ENCODE data around the gene HSFX2. TPM values are rescaled to one million over a fixed set of nuclear protein-coding genes. Genes with fewer than 3 reads are reported as not detected.
"Not testable (repeated sequence)": the region's sequence is repeated elsewhere in the genome, so short reads cannot be mapped to it uniquely, and the experiment has no call there.

HSFX2 gene, protein sequence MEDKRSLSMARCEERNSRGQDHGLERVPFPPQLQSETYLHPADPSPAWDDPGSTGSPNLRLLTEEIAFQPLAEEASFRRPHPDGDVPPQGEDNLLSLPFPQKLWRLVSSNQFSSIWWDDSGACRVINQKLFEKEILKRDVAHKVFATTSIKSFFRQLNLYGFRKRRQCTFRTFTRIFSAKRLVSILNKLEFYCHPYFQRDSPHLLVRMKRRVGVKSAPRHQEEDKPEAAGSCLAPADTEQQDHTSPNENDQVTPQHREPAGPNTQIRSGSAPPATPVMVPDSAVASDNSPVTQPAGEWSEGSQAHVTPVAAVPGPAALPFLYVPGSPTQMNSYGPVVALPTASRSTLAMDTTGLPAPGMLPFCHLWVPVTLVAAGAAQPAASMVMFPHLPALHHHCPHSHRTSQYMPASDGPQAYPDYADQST
- total RNA-seq (ENCODE audit: low replicate concordance), result 0.56 and 0.77 TPM in 2 replicates

DNA sequence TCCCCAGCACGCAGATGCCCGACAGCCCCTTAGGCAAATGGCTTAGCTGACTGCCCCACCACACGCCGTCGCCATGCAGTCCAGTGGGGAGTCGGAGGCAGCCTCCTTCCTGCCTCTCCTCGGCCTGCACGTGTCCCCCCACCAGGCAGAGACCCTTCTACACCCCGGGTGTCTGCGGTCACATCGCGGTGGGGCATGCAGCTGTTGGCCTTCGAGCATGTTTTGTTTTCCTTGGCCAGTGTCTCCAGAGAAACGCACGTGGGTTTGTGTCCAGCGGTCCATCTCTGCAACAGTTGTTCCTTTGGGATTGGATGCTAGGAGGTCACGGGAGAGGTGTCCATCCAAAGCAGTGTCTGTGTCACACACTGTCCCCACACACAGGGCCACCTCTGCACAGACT, at the start of gene HSFX2:
TSS of gene HSFX2 (minus strand) at position 101 of the 400 bp plus-strand sequence. CDS start 614 bp downstream, outside the sequence.
- not testable (repeated sequence) for H3K9ac ChIP-seq; H3K4me3 ChIP-seq; H3K27ac ChIP-seq; H4K20me1 ChIP-seq (ENCODE audit: low read depth); H3F3A ChIP-seq (ENCODE audit: low read depth); H2AFZ ChIP-seq (replicated peaks); H3K4me3 Mint-ChIP-seq; H3K27me3 ChIP-seq; H3K4me1 ChIP-seq; H3K27ac Mint-ChIP-seq; DNase-seq (ENCODE audit: low spot score); H3K27me3 Mint-ChIP-seq (ENCODE audit: insufficient read depth, low read depth); H3K4me1 Mint-ChIP-seq; H3K36me3 Mint-ChIP-seq; H3K9me3 Mint-ChIP-seq; H3K9me3 ChIP-seq (ENCODE audit: low read depth); H3K36me3 ChIP-seq; H3K79me2 ChIP-seq (ENCODE audit: low read depth); H3K4me2 ChIP-seq

DNA sequence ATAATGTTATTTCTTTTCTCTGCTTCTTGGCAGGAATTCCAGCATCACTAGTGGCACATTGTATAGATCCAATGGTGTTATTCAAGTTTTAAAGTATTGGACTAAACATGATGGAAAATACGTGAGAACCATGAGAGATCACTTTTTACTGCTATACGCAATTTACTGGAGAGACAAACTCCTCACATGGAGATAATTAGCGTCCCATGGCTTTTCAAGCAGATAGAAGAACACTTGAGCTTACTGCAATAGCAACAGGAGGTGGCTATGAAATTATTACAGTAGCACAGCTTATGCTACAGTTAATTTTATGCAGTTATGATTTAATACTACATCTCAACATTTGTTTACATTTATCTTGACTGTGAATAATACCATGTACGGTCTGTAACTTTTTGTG, 48.4 kb upstream of the HSFX2 start:
- Mint-ChIP-seq H3K4me1 (no peaks in the 10 kb centered on the region), H3K27ac (no peak overlapping the region)

DNA sequence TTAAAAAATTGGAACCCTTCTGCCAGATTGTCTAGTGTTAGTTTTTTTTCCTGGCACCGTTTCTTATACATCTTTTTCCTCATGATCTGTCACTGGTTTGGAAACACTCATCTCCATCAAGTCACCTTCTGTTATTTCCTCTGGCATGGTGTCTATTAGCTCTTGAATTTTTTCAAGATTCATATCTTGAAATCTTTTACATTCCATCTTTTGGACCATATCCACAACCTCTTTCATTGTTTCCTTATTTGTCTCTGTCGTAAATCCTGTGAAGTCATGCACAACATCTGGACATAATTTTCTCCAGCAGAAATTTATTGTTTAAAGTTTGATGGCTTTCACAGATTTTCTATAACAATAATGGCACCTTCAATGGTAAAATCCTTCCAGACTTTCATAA, 46.7 kb upstream of the HSFX2 start:
- Mint-ChIP-seq H3K27me3 (ENCODE audit: insufficient read depth, low read depth) (peaks cover 2% of the 10 kb centered on the region), H3K4me3 (no peak overlapping the region), H3K27ac (no peak overlapping the region), H3K4me1 (no peaks in the 10 kb centered on the region), H3K36me3 (no peaks in the 10 kb centered on the region), H3K9me3 (peaks cover 2% of the 10 kb centered on the region)
- Histone ChIP-seq H3K36me3 (no peaks in the 10 kb centered on the region), H3K27ac (no peak overlapping the region), H3K9me3 (ENCODE audit: low read depth) (no peaks in the 10 kb centered on the region), H3K4me3 (no peak overlapping the region), H3K79me2 (ENCODE audit: low read depth) (no peaks in the 10 kb centered on the region), H2AFZ (replicated peaks) (no peak overlapping the region), H3K27me3 (no peaks in the 10 kb centered on the region), H3K4me2 (no peak overlapping the region), H3F3A (ENCODE audit: low read depth) (no peaks in the 10 kb centered on the region), H4K20me1 (ENCODE audit: low read depth) (no peaks in the 10 kb centered on the region), H3K9ac (no peak overlapping the region), H3K4me1 (no peaks in the 10 kb centered on the region)
- no peak for DNase-seq (ENCODE audit: low spot score)
- TF ChIP-seq EZH2 (IDR thresholded peaks at IDR 0.05) (no peak), EZH2phosphoT487 (IDR thresholded peaks at IDR 0.05) (no peak)
- TF ChIP-seq, protein P1, sequence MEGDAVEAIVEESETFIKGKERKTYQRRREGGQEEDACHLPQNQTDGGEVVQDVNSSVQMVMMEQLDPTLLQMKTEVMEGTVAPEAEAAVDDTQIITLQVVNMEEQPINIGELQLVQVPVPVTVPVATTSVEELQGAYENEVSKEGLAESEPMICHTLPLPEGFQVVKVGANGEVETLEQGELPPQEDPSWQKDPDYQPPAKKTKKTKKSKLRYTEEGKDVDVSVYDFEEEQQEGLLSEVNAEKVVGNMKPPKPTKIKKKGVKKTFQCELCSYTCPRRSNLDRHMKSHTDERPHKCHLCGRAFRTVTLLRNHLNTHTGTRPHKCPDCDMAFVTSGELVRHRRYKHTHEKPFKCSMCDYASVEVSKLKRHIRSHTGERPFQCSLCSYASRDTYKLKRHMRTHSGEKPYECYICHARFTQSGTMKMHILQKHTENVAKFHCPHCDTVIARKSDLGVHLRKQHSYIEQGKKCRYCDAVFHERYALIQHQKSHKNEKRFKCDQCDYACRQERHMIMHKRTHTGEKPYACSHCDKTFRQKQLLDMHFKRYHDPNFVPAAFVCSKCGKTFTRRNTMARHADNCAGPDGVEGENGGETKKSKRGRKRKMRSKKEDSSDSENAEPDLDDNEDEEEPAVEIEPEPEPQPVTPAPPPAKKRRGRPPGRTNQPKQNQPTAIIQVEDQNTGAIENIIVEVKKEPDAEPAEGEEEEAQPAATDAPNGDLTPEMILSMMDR (IDR thresholded peaks at IDR 0.05), result no peak

More for the DNA sequence above, 48.4 kb upstream of the HSFX2 start:
- Histone ChIP-seq H3K79me2 (ENCODE audit: low read depth) (no peaks in the 10 kb centered on the region), H4K20me1 (ENCODE audit: low read depth) (no peaks in the 10 kb centered on the region), H2AFZ (replicated peaks) (no peak overlapping the region), H3K9ac (no peak overlapping the region), H3K36me3 (no peaks in the 10 kb centered on the region), H3K4me2 (no peak overlapping the region), H3K27me3 (no peaks in the 10 kb centered on the region), H3K27ac (no peak overlapping the region), H3K4me1 (no peaks in the 10 kb centered on the region), H3F3A (ENCODE audit: low read depth) (no peaks in the 10 kb centered on the region), H3K4me3 (no peak overlapping the region), H3K9me3 (ENCODE audit: low read depth) (no peaks in the 10 kb centered on the region)
- TF ChIP-seq, protein P1 (IDR thresholded peaks at IDR 0.05), result no peak
- TF ChIP-seq EZH2 (IDR thresholded peaks at IDR 0.05) (no peak), EZH2phosphoT487 (IDR thresholded peaks at IDR 0.05) (no peak)
- no peaks in the 10 kb centered on the region for H3K36me3 Mint-ChIP-seq
- peaks cover under 1% of the 10 kb centered on the region for H3K9me3 Mint-ChIP-seq
- no peak overlapping the region for H3K4me3 Mint-ChIP-seq
- DNase-seq (ENCODE audit: low spot score), result no peak
- peaks cover 2% of the 10 kb centered on the region for H3K27me3 Mint-ChIP-seq (ENCODE audit: insufficient read depth, low read depth)

DNA sequence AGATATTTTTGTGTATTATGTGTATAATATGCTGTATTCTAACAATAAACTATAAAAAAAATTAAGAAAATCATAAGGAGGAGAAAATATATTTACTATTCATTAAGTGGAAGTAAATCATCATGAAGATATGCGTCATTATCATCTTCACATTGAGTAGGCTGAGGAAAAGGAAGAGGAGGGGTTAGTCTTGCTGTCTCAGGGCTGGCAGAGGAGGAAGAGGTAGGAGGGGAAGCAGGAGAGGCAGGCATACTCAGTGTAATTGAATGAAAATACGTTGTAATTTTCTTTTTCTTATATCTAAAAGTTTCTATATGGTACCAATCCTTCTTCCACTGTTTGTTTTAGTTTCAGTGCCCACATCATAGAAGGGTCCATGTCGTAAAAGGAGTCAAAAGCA, 46.3 kb upstream of the HSFX2 start:
- Mint-ChIP-seq H3K27me3 (ENCODE audit: insufficient read depth, low read depth) (peaks cover 2% of the 10 kb centered on the region), H3K36me3 (no peaks in the 10 kb centered on the region), H3K4me1 (no peaks in the 10 kb centered on the region), H3K27ac (no peak overlapping the region), H3K9me3 (peaks cover 2% of the 10 kb centered on the region), H3K4me3 (no peak overlapping the region)
- Histone ChIP-seq H3K4me2 (no peak overlapping the region), H3K79me2 (ENCODE audit: low read depth) (no peaks in the 10 kb centered on the region), H3K36me3 (no peaks in the 10 kb centered on the region), H4K20me1 (ENCODE audit: low read depth) (no peaks in the 10 kb centered on the region), H3F3A (ENCODE audit: low read depth) (no peaks in the 10 kb centered on the region), H3K27me3 (no peaks in the 10 kb centered on the region), H3K4me3 (no peak overlapping the region), H2AFZ (replicated peaks) (no peak overlapping the region), H3K4me1 (no peaks in the 10 kb centered on the region), H3K27ac (no peak overlapping the region), H3K9ac (no peak overlapping the region), H3K9me3 (ENCODE audit: low read depth) (no peaks in the 10 kb centered on the region)
- TF ChIP-seq, protein P1 (IDR thresholded peaks at IDR 0.05), result no peak
- TF ChIP-seq EZH2 (IDR thresholded peaks at IDR 0.05), result no peak
- TF ChIP-seq EZH2phosphoT487 (IDR thresholded peaks at IDR 0.05), result no peak
- no peak for DNase-seq (ENCODE audit: low spot score)

Data from neural progenitor cell (in vitro differentiated cells).